ENCODE data around the gene LDLR.

DNA sequence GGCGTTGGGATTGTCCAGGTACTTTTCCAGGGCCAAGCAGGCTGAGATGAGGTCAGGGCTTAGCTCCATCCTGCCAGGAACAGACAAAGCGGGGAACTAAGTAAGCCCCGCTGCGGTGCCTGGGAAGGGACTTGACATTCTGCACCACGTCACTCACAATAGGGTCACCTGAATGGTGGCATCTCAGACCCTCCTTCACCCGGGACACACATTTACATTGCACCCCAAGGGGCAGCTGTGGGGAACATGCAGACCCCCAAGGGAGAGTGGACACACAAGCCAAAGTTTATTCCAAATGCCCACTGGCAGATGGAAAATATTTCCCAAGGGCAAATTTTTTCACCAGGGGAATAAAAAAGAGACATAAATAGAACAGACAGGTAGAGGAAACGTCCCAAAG lies 86.7 kb downstream of the LDLR start:
- TF ChIP-seq CTCF (IDR thresholded peaks at IDR 0.05) (no peak), EZH2 (IDR thresholded peaks at IDR 0.05; ENCODE audit: borderline replicate concordance, insufficient read depth, low read depth, low read length, poor library complexity, severe bottlenecking) (no peak)
